Measurements from ENCODE around the gene ENPP3. TPM values are rescaled to one million over a fixed set of nuclear protein-coding genes. Genes with fewer than 3 reads are reported as not detected.

Gene ENPP3
- total and polyA plus RNA-seq, 2 of the 13 experiments (the other 11 are each of a cell fraction or from before 2014, with no cell fraction given) = 40.0 to 75.4 TPM

DNA sequence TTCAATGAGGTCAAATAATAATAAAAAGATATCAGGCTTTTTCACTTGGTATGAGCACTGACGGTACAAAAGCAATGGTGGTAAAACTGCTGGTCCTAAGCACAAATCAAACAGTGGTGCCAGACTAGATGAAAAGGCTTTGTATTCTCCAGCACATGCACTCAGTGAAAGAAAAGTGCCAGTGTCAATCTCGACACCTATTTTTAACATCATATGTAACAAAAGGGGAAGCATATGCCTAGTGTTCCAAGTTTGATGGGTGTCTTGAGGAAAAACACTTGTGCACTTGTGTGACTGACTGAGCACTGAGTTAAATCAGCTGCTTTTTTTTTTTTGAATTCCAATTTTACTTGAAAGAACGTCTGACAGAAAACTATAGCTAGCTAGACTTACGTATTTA is 36.4 kb upstream of the ENPP3 start (continued):
- TF ChIP-seq BORCS8-MEF2B (CRISPR knock-in tag; IDR thresholded peaks at IDR 0.05) (no peak), JDP2 (CRISPR knock-in tag; IDR thresholded peaks at IDR 0.05; ENCODE audit: borderline replicate concordance) (no peak), ZNF644 (CRISPR knock-in tag; IDR thresholded peaks at IDR 0.05; ENCODE audit: low read depth) (no peak), STAT5B (CRISPR knock-in tag; IDR thresholded peaks at IDR 0.05) (no peak), ZNF550 (CRISPR knock-in tag; IDR thresholded peaks at IDR 0.05; ENCODE audit: borderline replicate concordance) (no peak)

DNA sequence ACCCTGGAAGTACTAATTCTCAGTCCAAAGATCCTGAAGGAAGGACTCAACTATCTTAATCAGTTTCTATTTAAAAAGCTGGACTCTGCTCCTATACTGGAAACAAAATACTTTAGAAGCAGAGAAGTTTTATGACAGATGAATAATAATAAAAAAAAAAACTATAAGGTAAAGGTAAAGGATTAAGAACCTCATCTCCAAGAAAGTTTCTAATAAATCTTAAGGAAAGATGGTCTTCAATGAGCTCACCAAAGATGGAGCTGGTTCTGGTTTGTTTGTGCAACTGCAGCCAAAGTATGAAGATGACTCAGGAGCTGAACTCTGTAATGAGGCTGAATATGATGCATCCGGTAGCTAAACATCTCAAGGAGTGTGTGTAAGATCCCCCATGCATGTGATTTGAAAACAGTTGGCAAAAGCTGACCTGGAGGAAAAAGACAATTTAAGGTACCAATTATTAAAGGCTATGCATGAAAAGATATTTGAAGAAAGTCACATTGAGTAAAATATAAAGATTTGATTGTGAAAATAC is 34.3 kb upstream of the ENPP3 start:
- Histone ChIP-seq H2AFZ (ENCODE audit: low read length) (no peak overlapping the region), H3K4me3 (replicated peaks in 1 of 3; ENCODE audit: insufficient read depth in 1 of 3, low read depth in 2 of 3, low read length in 3 of 3) (no peak overlapping the region), H4K20me1 (ENCODE audit: insufficient read depth, low read length) (no peaks in the 10 kb centered on the region), H3K9ac (ENCODE audit: insufficient read depth, low read depth, low read length) (no peak overlapping the region), H3K4me1 (ENCODE audit: insufficient read depth, low read length) (no peaks in the 10 kb centered on the region), H3K9me3 (ENCODE audit: low read length) (no peaks in the 10 kb centered on the region), H3K79me2 (ENCODE audit: insufficient read depth, low read length) (no peaks in the 10 kb centered on the region), H3K27ac (ENCODE audit: extremely low read length, insufficient read depth, low read length) (no peak overlapping the region), H3K4me2 (ENCODE audit: low read depth, low read length) (no peak overlapping the region), H3K36me3 (replicated peaks in 1 of 2; ENCODE audit: control insufficient read depth in 1 of 2, insufficient read depth in 2 of 2, low read length in 2 of 2) (peaks cover 28 to 79% of the 10 kb centered on the region in 2 experiments), H3K27me3 (ENCODE audit: control insufficient read depth in 1 of 2, insufficient read depth in 2 of 2, low read length in 2 of 2) (no peaks in the 10 kb centered on the region)
- ATAC-seq = no peak
- 94% methylated on average over 1 of the region's 1 CpG for WGBS (ENCODE audit: low lambda C conversion rate)
- in situ Hi-C loops (cut with HindIII; ENCODE audit: extremely low pct_ligation_motif_present, low pct_unique_long_range_greater_than_20kb) (no loop called here), intact Hi-C loops (cut with micrococcal nuclease; ENCODE audit: unreplicated experiment) (no loop called here)
- BruUV-seq (replicated peaks) = no TSS peak
- no peak for DNase-seq (ENCODE audit: low spot score)
- FAIRE-seq = no peak
- TF ChIP-seq IKZF4 (CRISPR knock-in tag; IDR thresholded peaks at IDR 0.05; ENCODE audit: borderline replicate concordance, low read depth, not compliant biosample characterization) = no peak
- TF ChIP-seq, protein P1, sequence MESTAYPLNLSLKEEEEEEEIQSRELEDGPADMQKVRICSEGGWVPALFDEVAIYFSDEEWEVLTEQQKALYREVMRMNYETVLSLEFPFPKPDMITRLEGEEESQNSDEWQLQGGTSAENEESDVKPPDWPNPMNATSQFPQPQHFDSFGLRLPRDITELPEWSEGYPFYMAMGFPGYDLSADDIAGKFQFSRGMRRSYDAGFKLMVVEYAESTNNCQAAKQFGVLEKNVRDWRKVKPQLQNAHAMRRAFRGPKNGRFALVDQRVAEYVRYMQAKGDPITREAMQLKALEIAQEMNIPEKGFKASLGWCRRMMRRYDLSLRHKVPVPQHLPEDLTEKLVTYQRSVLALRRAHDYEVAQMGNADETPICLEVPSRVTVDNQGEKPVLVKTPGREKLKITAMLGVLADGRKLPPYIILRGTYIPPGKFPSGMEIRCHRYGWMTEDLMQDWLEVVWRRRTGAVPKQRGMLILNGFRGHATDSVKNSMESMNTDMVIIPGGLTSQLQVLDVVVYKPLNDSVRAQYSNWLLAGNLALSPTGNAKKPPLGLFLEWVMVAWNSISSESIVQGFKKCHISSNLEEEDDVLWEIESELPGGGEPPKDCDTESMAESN (CRISPR knock-in tag; conservative IDR thresholded peaks at IDR 0.05) = no peak
- TF ChIP-seq EHMT2 (IDR thresholded peaks at IDR 0.05; ENCODE audit: borderline replicate concordance, low read depth, low read length) = no peak
- no peak for TF ChIP-seq KDM2A (CRISPR knock-in tag; IDR thresholded peaks at IDR 0.05; ENCODE audit: borderline replicate concordance, low read depth)
- TF ChIP-seq, protein P2, sequence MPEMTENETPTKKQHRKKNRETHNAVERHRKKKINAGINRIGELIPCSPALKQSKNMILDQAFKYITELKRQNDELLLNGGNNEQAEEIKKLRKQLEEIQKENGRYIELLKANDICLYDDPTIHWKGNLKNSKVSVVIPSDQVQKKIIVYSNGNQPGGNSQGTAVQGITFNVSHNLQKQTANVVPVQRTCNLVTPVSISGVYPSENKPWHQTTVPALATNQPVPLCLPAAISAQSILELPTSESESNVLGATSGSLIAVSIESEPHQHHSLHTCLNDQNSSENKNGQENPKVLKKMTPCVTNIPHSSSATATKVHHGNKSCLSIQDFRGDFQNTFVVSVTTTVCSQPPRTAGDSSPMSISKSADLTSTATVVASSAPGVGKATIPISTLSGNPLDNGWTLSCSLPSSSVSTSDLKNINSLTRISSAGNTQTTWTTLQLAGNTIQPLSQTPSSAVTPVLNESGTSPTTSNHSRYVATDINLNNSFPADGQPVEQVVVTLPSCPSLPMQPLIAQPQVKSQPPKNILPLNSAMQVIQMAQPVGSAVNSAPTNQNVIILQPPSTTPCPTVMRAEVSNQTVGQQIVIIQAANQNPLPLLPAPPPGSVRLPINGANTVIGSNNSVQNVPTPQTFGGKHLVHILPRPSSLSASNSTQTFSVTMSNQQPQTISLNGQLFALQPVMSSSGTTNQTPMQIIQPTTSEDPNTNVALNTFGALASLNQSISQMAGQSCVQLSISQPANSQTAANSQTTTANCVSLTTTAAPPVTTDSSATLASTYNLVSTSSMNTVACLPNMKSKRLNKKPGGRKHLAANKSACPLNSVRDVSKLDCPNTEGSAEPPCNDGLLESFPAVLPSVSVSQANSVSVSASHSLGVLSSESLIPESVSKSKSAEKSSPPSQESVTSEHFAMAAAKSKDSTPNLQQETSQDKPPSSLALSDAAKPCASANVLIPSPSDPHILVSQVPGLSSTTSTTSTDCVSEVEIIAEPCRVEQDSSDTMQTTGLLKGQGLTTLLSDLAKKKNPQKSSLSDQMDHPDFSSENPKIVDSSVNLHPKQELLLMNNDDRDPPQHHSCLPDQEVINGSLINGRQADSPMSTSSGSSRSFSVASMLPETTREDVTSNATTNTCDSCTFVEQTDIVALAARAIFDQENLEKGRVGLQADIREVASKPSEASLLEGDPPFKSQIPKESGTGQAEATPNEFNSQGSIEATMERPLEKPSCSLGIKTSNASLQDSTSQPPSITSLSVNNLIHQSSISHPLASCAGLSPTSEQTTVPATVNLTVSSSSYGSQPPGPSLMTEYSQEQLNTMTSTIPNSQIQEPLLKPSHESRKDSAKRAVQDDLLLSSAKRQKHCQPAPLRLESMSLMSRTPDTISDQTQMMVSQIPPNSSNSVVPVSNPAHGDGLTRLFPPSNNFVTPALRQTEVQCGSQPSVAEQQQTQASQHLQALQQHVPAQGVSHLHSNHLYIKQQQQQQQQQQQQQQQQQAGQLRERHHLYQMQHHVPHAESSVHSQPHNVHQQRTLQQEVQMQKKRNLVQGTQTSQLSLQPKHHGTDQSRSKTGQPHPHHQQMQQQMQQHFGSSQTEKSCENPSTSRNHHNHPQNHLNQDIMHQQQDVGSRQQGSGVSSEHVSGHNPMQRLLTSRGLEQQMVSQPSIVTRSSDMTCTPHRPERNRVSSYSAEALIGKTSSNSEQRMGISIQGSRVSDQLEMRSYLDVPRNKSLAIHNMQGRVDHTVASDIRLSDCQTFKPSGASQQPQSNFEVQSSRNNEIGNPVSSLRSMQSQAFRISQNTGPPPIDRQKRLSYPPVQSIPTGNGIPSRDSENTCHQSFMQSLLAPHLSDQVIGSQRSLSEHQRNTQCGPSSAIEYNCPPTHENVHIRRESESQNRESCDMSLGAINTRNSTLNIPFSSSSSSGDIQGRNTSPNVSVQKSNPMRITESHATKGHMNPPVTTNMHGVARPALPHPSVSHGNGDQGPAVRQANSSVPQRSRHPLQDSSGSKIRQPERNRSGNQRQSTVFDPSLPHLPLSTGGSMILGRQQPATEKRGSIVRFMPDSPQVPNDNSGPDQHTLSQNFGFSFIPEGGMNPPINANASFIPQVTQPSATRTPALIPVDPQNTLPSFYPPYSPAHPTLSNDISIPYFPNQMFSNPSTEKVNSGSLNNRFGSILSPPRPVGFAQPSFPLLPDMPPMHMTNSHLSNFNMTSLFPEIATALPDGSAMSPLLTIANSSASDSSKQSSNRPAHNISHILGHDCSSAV (CRISPR knock-in tag; IDR thresholded peaks at IDR 0.05; ENCODE audit: borderline replicate concordance) = no peak
- CTCF ChIA-PET (ENCODE audit: low intra/inter-chr PET ratio, low total read pairs) = no interaction called here
- POLR2A ChIA-PET = no interaction called here
